CD4-positive, alpha-beta T cell (primary cell): ENCODE results near the gene BPIFA1. TPM values are rescaled to one million over a fixed set of nuclear protein-coding genes. Genes with fewer than 3 reads are reported as not detected.

Experiments used
- ATAC-seq: fragments of 200-7000 bp; cut with Tn5 transposase; one replicate; pipeline ENCODE4 v1.10.0; 2022; ENCODE audit warnings: mild to moderate bottlenecking; ENCODE audit not compliant: poor library complexity
- CTCF ChIA-PET: fragments of 350-600 bp; sonication (Branson Sonifier 250); formaldehyde crosslinking; loops from one replicate; lab custom pipeline; 2021; ENCODE audit warnings: antibody characterized with exemption, inconsistent platforms; lab: Charles Lee
- POLR2A ChIA-PET: fragments of 350-600 bp; sonication (Branson Sonifier 250); formaldehyde crosslinking; loops from one replicate; lab custom pipeline; 2021; ENCODE audit warnings: antibody characterized with exemption, inconsistent platforms; lab: Charles Lee
- DNase-seq, 14 experiments: peaks; one replicate each; pipeline ENCODE4 v3.0.0-alpha.2; 2013 to 2020; ENCODE audit warnings: mixed read lengths in 2 of 14
- H3K27ac ChIP-seq, 2 donors: one replicate each; pipeline versions ENCODE4 v1.5.1 to v1.7.0; 2013; ENCODE audit warnings: low read length in 2 of 2, low read depth in 1 of 2, mild to moderate bottlenecking in 1 of 2
- H3K27me3 ChIP-seq, 2 experiments: 1 replicate in 1 of 2; 2 replicates in 1 of 2; pipeline versions ENCODE4 v1.6.1 to v1.7.0; 2013; ENCODE audit warnings: low read length in 2 of 2, control low read depth in 1 of 2, mild to moderate bottlenecking in 1 of 2, moderate library complexity in 1 of 2; ENCODE audit not compliant: insufficient read depth in 2 of 2, control insufficient read depth in 1 of 2
- H3K36me3 ChIP-seq: one replicate; pipeline ENCODE4 v1.6.1; 2013; ENCODE audit warnings: low read length, control low read depth; ENCODE audit not compliant: insufficient read depth
- H3K4me1 ChIP-seq: one replicate; pipeline ENCODE4 v1.6.1; 2013; ENCODE audit warnings: low read length, control low read depth; ENCODE audit not compliant: insufficient read depth
- H3K4me3 ChIP-seq: one replicate; pipeline ENCODE4 v1.5.1; 2013; ENCODE audit warnings: mild to moderate bottlenecking, low read length, moderate library complexity
- H3K9me3 ChIP-seq, 2 experiments: 1 replicate in 1 of 2; 2 replicates in 1 of 2; pipeline versions ENCODE4 v1.6.1 to v1.7.0; 2013; ENCODE audit warnings: low read length in 2 of 2, mild to moderate bottlenecking in 2 of 2, control low read depth in 1 of 2, moderate library complexity in 1 of 2; ENCODE audit not compliant: control insufficient read depth in 1 of 2, insufficient read depth in 1 of 2
- H3K27ac Mint-ChIP-seq: one replicate; pipeline ENCODE4 v1.8.0; 2020; ENCODE audit warnings: mixed read lengths
- H3K27me3 Mint-ChIP-seq: one replicate; pipeline ENCODE4 v1.8.0; 2021; ENCODE audit warnings: mixed read lengths
- H3K36me3 Mint-ChIP-seq: one replicate; pipeline ENCODE4 v1.8.0; 2021; ENCODE audit warnings: low read depth, mixed read lengths
- H3K4me1 Mint-ChIP-seq: one replicate; pipeline ENCODE4 v1.8.0; 2021; ENCODE audit warnings: low read depth, mixed read lengths
- H3K4me3 Mint-ChIP-seq: one replicate; pipeline ENCODE4 v1.8.0; 2020; ENCODE audit warnings: mild to moderate bottlenecking, mixed read lengths
- H3K9me3 Mint-ChIP-seq: one replicate; pipeline ENCODE4 v1.8.0; 2020; ENCODE audit warnings: mixed read lengths
- intact Hi-C, 2 experiments: fragments of 100-400 bp; cut with DNase I in 1 of 2; cut with micrococcal nuclease in 1 of 2; formaldehyde crosslinking; loops; one replicate each; pipeline versions ENCODE4 v1.15.1 to v1.9.0; 2023 to 2025; cut with DNase I, micrococcal nuclease
- total RNA-seq, 174 experiments: library from RNA in 2 of 174; stranded (reverse) in 2 of 174; gene quantifications; one replicate each; pipeline ENCODE4 v1.2.3 and lab custom pipeline; 2021 to 2026
- TF ChIP-seq, protein P1 (sequence below): fragments of 200-600 bp; IDR thresholded peaks from one replicate; pipeline ENCODE4 v1.8.0; 2022; ENCODE audit warnings: antibody characterized with exemption, mild to moderate bottlenecking

The BPIFA1 gene
- total RNA-seq, 2 experiments from 2014 or later = not detected

DNA sequence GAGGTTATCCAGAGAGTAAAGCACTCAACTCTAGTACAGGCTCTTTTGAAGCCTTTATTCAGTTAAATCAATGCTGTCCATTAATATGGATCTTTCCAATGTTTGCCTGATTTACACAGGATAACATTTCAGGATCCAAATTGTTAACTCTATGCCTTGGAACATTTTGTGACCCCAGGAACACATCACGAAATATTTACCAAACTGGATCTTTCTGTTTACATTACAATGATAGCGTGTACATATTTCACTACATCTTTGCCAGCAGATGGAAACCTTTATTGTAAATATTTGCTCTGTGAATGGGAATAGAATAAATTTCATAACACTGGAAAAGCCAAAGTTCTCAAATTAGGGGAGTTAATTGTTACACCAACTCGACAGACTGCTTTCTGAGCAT is 44.3 kb upstream of the BPIFA1 start:
- Histone ChIP-seq H3K4me1 (no peaks in the 10 kb centered on the region), H3K27ac (no peak overlapping the region), H3K36me3 (no peaks in the 10 kb centered on the region), H3K27me3 (no peaks in the 10 kb centered on the region), H3K4me3 (no peak overlapping the region), H3K9me3 (no peaks in the 10 kb centered on the region)
- Mint-ChIP-seq H3K9me3 (no peaks in the 10 kb centered on the region), H3K27me3 (no peaks in the 10 kb centered on the region), H3K4me3 (no peak overlapping the region), H3K4me1 (no peaks in the 10 kb centered on the region), H3K36me3 (no peaks in the 10 kb centered on the region), H3K27ac (no peak overlapping the region)
- ChIA-PET CTCF (no interaction called here), POLR2A (no interaction called here)
- TF ChIP-seq, protein P1, sequence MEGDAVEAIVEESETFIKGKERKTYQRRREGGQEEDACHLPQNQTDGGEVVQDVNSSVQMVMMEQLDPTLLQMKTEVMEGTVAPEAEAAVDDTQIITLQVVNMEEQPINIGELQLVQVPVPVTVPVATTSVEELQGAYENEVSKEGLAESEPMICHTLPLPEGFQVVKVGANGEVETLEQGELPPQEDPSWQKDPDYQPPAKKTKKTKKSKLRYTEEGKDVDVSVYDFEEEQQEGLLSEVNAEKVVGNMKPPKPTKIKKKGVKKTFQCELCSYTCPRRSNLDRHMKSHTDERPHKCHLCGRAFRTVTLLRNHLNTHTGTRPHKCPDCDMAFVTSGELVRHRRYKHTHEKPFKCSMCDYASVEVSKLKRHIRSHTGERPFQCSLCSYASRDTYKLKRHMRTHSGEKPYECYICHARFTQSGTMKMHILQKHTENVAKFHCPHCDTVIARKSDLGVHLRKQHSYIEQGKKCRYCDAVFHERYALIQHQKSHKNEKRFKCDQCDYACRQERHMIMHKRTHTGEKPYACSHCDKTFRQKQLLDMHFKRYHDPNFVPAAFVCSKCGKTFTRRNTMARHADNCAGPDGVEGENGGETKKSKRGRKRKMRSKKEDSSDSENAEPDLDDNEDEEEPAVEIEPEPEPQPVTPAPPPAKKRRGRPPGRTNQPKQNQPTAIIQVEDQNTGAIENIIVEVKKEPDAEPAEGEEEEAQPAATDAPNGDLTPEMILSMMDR = no peak
- no peak for DNase-seq
- no peak for ATAC-seq
- intact Hi-C loops = no loop called here

- Histone ChIP-seq H3K27me3 (no peaks in the 10 kb centered on the region), H3K36me3 (no peaks in the 10 kb centered on the region), H3K4me1 (no peaks in the 10 kb centered on the region), H3K9me3 (no peaks in the 10 kb centered on the region), H3K27ac (no peak overlapping the region), H3K4me3 (no peak overlapping the region)
- TF ChIP-seq, protein P1 = no peak
- Mint-ChIP-seq H3K4me3 (no peak overlapping the region), H3K27me3 (no peaks in the 10 kb centered on the region), H3K9me3 (no peaks in the 10 kb centered on the region), H3K36me3 (no peaks in the 10 kb centered on the region), H3K27ac (no peak overlapping the region), H3K4me1 (no peaks in the 10 kb centered on the region)
- intact Hi-C loops = no loop called here
- ATAC-seq = no peak
- ChIA-PET POLR2A (no interaction called here), CTCF (no interaction called here)
- DNase-seq = no peak
These were observed 43.8 kb upstream of the BPIFA1 start for GRCh38 chr20:33191955-33192354.

DNA sequence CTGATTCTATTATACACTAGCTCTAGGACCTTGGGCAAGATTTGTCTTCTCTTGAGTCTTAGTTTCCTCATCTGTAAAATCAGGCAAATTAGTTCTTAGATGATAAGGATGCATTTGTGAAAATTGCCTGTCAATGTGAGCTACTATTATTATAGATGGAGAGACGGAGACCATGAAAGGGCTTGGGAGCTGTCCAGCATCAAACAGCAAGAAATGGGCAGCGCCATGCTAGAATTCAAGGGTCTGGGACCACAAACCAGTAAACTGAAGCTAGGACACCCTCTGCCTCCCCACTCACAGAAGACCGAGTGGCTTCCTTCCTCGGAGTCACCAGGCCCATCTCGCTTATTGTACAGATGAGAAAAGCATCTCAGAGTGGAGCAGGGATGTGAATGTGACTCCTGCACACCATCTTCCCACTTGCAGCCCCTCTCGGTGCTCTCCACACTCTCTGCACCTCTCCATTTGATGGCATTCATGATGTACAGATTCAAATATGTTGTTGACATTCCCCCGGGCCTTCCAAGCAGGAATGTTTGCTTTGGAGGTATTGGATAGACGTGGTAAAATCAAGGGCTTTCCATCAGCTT is 42.8 kb upstream of the BPIFA1 start:
- Histone ChIP-seq H3K36me3 (no peaks in the 10 kb centered on the region), H3K27ac (no peak overlapping the region), H3K4me1 (no peaks in the 10 kb centered on the region), H3K9me3 (no peaks in the 10 kb centered on the region), H3K4me3 (no peak overlapping the region), H3K27me3 (no peaks in the 10 kb centered on the region)
- DNase-seq (no peak), ATAC-seq (no peak)
- TF ChIP-seq, protein P1 = no peak
- Mint-ChIP-seq H3K4me1 (no peaks in the 10 kb centered on the region), H3K9me3 (no peaks in the 10 kb centered on the region), H3K27me3 (peaks cover 3% of the 10 kb centered on the region), H3K36me3 (no peaks in the 10 kb centered on the region), H3K27ac (no peak overlapping the region), H3K4me3 (no peak overlapping the region)
- POLR2A ChIA-PET = no interaction called here
- CTCF ChIA-PET = no interaction called here
- intact Hi-C loops = no loop called here
